ENCODE results near the gene MMP28.

MMP28 gene

GRCh38 chr17:35716897-35717465 lies 78.5 kb downstream of the MMP28 start:
- no peak for DNase-seq

DNA sequence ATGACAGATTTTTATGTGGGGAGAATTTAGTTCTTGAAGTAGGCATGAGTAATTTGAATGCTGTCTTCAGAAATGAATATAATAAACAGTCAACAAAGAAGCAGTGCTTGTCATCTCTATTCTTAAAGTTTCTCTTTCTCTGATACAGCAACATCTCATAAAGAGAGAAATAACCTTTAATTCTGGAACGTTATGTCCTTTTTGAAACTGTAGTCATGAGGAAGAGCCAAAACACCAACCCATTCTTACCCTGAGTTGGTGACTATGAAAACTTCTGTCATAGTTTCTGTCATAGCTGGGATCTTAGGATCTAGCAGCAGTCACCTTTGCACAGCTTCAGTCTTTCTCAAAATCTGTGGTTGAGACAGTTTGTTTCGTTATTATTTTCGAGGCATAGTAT lies 79.3 kb downstream of the MMP28 start:
- DNase-seq: no peak
